Activated CD4-positive, alpha-beta T cell treated with anti-CD3 and anti-CD28 coated beads, Interleukin-2, amount 50 U/mL, for 4 hours (primary cell): ENCODE measurements around the gene CUEDC1.
"Not testable (repeated sequence)": the region's sequence is repeated elsewhere in the genome, so short reads cannot be mapped to it uniquely, and the experiment has no call there.

Experiments used
- DNase-seq, 2 experiments: peaks; one replicate each; pipeline ENCODE4 v3.0.0-alpha.2; 2020

The CUEDC1 gene

GRCh38 chr17:57858838-57859237 is 96.4 kb downstream of the CUEDC1 start:
- no peak for DNase-seq

DNA sequence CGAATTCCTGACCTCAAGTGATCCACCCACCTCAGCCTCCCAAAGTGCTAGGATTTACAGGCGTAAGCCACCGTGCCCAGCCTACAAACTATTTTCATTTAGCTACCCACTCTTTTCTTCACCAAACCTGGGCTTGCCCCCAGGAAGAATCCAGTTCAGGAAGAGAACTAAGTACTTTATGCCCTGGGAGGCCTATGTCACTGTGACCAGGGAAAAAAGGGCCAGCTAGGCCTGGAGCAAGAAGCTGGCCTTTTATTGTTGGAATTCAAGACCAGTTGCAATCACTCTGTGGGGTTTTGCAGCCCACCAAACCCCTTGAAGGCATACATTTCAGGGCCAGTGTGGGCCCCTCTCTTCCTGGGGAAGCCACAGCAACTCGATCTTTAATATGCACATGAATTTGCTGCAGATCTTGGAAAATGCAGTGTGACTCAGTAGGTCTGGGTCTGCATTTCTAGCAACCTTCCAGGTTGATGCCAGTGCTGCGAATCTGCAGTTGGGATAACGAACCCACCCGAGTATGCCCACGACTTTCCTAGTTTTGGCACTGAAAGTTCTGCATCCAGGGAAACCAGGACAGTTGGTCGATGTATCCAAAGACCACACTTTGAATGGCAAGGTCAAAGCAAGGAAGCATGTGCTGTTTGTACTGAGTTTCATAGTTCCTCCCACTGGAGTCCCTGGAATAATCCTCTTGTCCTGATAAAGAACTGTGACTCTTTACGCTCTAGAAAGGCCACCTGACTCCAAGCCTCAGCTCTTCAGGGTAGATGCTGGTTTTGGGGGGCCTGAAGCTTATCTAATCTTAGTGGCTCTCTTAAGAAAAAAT is 98.2 kb downstream of the CUEDC1 start:
- DNase-seq, result no peak

GRCh38 chr17:57855391-57856035 is 99.7 kb downstream of the CUEDC1 start:
- DNase-seq, result no peak

- no peak for DNase-seq
These were observed 101.5 kb downstream of the CUEDC1 start for GRCh38 chr17:57853695-57854094.

- no peak for DNase-seq
These were observed 102.3 kb downstream of the CUEDC1 start for GRCh38 chr17:57852955-57853328.

- no peak for DNase-seq
These were observed 102.9 kb downstream of the CUEDC1 start for GRCh38 chr17:57852092-57852954.

DNA sequence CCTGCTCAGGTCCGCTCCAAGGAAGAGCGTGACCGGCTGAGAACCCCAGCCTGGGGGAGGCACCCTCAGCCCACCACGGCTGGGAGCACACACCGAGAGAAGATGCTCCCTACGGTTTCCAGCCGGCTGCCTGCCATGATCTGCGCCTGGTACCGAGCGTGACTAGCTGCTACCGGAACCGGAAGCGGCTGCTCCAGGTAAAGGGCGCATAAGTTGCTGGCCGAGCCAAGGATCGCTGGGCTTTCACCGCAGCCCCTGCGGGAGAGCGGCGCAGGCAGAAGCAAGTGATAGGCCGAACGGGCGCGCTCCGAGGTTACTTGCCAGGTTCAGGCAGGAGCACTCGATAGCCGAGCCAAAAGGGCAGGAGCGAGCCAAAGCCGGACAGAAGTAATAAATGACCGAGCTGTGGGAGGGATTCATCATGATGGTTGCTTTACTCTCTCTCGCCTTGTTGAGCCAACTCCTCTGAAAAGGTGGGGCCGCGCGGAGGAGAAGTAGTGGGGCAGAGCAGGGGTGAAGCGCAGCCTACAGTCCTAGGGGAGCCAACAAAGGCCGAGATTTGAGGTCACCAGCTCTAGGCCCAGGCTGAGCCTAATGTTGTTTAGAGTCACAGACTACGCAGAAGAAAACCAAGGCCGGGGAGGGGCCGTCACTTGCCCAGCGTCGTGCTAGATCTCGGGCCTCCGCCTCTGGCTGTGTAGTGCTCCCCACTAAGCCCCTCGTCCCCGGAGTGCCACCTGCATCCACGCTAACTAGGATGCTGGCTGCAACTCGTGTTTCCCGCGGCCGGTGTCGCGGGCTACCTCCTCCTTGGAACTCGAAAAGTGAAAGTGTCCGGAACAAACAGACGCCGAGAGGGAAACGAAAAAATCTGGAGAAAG is 105.1 kb downstream of the CUEDC1 start, which contains the start of gene MRPS23:
Gene MRPS23, minus strand, starts transcription at position 171 of the 881 bp plus-strand sequence. Its CDS starts 34 bp downstream, at position 137.
- peak; percentile 95 to 96 for DNase-seq

DNA sequence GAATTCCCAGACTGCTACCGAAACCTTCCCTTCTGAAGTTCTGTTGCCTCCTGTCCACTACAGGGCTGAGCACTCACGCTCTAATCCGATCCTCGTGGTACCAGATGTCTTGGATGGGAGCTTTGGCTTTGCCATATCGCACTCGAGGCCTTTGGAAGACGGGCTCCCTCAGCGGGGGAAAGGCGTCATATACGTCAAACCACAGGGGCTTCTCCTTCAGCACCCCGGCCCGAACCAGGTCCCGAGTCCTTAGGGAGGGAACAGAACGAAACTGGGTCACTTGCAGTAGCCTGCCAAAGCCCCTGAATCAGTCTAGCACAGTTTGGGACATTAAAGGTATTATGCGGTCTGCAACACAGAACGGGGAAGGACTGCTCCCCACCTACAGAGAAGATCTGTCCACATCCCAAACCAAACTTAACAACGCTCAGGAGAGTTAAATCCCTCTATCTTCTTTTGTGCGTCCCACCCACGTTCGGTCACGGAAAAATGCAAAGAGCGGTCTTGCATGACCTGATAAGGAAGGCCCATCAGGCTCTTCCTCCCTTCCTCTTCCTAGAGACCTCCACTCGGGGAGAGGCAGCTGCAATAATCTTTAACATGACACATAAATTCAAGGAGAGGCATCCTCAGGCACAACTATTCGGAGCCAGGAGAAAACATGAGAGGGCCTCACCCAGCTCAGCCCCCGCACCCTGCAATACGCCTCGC is 105.9 kb downstream of the CUEDC1 start:
- DNase-seq, result no peak

DNA sequence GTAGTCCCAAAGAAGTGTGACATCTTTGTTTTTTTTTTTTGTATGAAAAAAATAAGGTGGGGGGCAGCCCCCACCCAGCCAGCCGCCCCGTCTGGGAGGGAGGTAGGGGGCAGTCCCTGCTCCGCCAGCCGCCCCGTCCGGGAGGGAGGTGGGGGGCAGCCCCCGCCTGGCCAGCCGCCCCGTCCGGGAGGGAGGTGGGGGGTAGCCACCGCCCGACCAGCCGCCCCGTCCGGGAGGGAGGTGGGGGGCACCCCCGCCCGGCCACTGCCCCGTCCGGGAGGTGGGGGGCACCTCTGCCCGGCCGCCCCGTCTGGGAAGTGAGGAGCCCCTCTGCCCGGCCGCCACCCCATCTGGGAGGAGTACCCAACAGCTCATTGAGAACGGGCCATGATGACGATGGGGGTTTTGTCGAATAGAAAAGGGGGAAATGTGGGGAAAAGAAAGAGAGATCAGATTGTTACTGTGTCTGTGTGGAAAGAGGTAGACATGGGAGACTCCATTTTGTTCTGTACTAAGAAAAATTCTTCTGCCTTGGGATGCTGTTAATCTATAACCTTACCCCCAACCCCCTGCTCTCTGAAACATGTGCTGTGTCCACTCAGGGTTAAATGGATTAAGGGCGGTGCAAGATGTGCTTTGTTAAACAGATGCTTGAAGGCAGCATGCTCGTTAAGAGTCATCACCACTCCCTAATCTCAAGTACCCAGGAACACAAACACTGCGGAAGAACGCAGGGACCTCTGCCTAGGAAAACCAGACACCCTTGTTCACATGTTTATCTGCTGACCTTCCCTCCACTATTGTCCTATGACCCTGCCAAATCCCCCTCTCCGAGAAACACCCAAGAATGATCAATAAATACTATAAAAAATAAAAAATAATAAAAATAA is 108.9 kb downstream of the CUEDC1 start:
- not testable (repeated sequence) for DNase-seq

GRCh38 chr17:57842280-57842679 is 112.9 kb downstream of the CUEDC1 start:
- no peak for DNase-seq

- no peak for DNase-seq
These were observed 115.7 kb downstream of the CUEDC1 start for GRCh38 chr17:57839571-57839923.

DNA sequence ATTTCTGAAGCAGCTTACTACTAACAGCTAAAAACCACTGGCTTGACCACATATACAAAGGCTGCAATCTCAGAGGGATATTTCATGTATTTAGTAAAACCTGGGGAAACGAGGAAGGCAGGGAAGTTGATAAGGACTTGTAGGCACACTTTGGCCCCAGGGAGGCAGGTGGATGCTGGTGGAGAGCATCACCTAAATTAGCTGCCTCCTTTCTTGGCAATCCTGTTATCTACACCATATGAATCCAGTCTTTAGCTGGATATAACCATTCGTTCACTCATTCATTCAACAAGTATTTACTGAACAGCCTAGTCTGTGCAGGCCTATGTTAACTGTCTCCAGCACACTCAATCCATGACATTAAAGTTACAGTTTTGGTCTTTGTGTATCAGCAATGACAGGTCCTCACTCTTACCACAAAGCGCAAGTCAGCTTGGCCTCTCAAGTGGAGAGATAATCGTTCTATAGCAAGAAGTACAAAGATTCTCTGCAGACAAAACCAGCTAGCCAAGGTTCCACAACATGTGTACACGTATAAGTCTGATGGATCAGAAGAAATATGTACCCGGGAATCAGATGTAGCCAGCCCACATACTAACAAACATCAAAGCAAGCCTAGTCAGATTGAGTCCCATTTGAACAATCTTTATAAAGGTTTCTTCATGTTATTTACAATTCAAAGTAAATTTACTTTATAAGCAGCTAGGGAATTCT is 116.2 kb downstream of the CUEDC1 start:
- no peak for DNase-seq

DNA sequence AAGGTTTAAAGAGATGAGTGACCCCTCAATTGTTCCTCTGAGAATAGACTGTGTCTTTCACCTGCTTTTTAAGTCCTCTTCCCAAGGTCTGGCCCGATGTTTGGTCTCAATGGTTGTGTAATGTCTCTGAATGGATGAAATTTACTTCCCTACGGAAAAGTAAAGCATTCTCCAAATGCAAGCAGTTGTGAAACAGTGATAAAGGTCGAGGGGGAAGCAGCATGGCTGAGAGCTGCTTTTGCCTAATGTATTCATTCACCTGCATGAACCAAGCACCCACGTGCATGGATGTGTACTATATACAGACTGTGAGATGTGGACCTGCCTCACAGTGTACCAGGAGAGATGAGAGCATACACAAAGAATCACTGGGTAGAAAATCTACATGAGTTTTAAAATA is 116.8 kb downstream of the CUEDC1 start:
- no peak for DNase-seq

GRCh38 chr17:57835333-57835900 is 119.8 kb downstream of the CUEDC1 start:
- DNase-seq, result no peak

DNA sequence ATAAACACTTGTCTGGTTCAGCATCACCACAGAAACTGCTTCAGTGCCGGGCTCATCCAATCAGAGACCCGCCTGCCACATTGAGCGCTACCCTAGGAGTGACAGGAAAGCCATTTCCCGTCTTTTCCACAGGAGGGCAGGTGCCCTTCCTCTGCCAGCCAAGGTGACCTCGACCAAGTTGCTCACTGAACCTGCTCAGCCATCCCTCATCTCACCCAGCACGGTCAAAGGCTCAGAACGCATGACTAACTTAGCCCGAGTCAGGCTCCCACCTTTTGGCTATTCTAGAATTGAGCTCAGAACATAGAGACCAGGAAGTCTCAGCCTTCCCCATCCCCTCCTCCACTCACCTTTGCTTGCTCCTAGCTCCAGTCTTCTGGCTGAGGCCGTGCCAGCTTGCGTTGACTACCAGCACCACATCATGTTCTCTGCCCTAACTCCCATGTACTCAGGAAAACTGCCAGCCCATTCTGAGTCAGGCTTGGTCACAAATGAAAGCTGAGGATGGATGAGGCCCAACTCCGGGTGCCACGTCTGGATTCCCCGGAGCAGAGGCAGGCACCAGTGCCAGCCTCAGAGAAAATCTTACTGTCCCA is 121.0 kb downstream of the CUEDC1 start:
- DNase-seq, result no peak

DNA sequence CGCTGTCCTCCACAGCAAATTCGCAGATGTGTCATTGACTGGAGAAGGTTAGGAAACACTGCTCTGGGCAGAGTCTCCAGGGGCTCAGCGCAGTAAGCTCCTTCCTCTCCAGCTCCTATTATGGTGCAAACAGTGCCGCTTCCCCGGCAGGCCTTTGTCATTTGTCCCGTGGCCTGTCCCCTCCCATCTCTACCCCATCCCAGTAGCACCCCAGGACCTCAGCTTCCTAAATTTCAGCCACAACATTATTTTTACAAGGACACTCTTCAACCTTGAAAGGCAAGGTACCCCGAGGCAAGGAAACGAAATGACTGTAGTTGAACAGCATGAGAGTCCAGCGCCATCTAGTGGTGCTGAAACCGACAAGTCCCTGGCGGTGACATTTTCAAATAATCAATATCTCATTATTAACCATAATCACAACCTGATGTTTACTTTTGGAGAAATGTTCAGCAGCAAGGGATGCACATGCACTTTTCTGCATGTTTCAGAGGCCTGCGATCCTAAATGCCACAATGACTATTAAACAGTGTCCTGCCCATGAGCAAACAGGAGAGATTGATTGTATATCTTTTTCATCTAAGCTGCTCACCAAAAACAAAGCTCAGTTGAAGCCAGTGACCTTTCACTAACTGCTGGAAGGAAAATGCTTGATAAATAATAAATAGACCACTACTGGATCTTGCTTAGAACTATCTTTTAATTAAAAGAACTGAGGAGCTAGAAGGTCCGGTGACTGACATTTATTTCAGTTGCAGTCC is 121.9 kb downstream of the CUEDC1 start:
- peak; percentile 63 to 65 for DNase-seq

- DNase-seq, result no peak
These were observed 122.7 kb downstream of the CUEDC1 start for GRCh38 chr17:57832314-57833178.
